Spinal cord (tissue), 10 donors: ENCODE results near the gene ACAP2. TPM values are rescaled to one million over a fixed set of nuclear protein-coding genes. Genes with fewer than 3 reads are reported as not detected.

Experiments
- DNase-seq, 6 donors: peaks; one replicate each; pipeline versions ENCODE4 v3.0.0 to v3.0.0-alpha.2; 2013 to 2015; ENCODE audit warnings: low spot score in 6 of 6, low read depth in 4 of 6
- H3K27ac ChIP-seq: one replicate; pipeline ENCODE4 v1.5.1; 2013; ENCODE audit warnings: low read depth, low read length, control low read depth
- H3K27me3 ChIP-seq: one replicate; pipeline ENCODE4 v1.6.1; 2013; ENCODE audit warnings: low read length; ENCODE audit not compliant: control insufficient read depth, insufficient read depth
- H3K36me3 ChIP-seq: one replicate; pipeline ENCODE4 v1.6.1; 2013; ENCODE audit warnings: low read length; ENCODE audit not compliant: control insufficient read depth, insufficient read depth
- H3K4me1 ChIP-seq: one replicate; pipeline ENCODE4 v1.6.1; 2013; ENCODE audit warnings: low read length; ENCODE audit not compliant: control insufficient read depth, insufficient read depth
- H3K4me3 ChIP-seq: one replicate; pipeline ENCODE4 v1.5.1; 2013; ENCODE audit warnings: low read depth, low read length, control low read depth
- H3K9me3 ChIP-seq: one replicate; pipeline ENCODE4 v1.6.1; 2013; ENCODE audit warnings: low read length; ENCODE audit not compliant: control insufficient read depth, insufficient read depth
- WGBS: methylation state at CpG from one replicate; pipeline ENCODE4 v1.1.5; 2013; ENCODE audit warnings: missing lambda C conversion rate; ENCODE audit not compliant: insufficient coverage; 5-methylcytosine and 5-hydroxymethylcytosine counted together
- polyA plus RNA-seq, 2 donors: library from polyadenylated mRNA; unstranded; fragments of 120-200 nt; gene quantifications; one replicate each; pipeline ENCODE4 v1.2.1, GENCODE V29; 2013; ENCODE audit not compliant: insufficient read length in 2 of 2
- total RNA-seq, 2 donors: library from RNA; depleted of rRNA in 1 of 2; stranded (reverse); fragments of 120-200 nt in 1 of 2; fragments of >200 nt in 1 of 2; gene quantifications; one replicate each; pipeline versions ENCODE4 v1.2.3 to v1.2.4, GENCODE V29; 2013 to 2014
- donor health status: healthy.

ACAP2 gene
- total and polyA plus RNA-seq, 4 donors: 34.5 to 197 (median 57.2) TPM

- Histone ChIP-seq H3K4me1 (peaks cover 69% of the 10 kb centered on the region), H3K9me3 (no peaks in the 10 kb centered on the region), H3K27me3 (no peaks in the 10 kb centered on the region), H3K4me3 (no peak overlapping the region), H3K36me3 (peaks cover 25% of the 10 kb centered on the region), H3K27ac (peak overlapping the region; percentile 88)
- no peak for DNase-seq
- WGBS: 55% methylated on average over 7 of the region's 10 CpGs
Measured at GRCh38 chr3:195253923-195254432, 188.8 kb downstream of the ACAP2 start.

GRCh38 chr3:195251336-195252065 is 191.3 kb downstream of the ACAP2 start:
- Histone ChIP-seq H3K4me3 (no peak overlapping the region), H3K9me3 (no peaks in the 10 kb centered on the region), H3K4me1 (peaks cover 54% of the 10 kb centered on the region), H3K27me3 (no peaks in the 10 kb centered on the region), H3K27ac (peak overlapping the region; percentile 57), H3K36me3 (peaks cover 31% of the 10 kb centered on the region)
- DNase-seq: no peak
- WGBS: 88% methylated on average over 13 of the region's 14 CpGs

- H3K9me3 ChIP-seq: no peaks in the 10 kb centered on the region
- H3K4me1 ChIP-seq: peaks cover 51% of the 10 kb centered on the region
- no peaks in the 10 kb centered on the region for H3K27me3 ChIP-seq
- WGBS: 55% methylated on average over 11 of the region's 14 CpGs
- peak overlapping the region; percentile 57 for H3K27ac ChIP-seq
- H3K36me3 ChIP-seq: peaks cover 27% of the 10 kb centered on the region
- H3K4me3 ChIP-seq: no peak overlapping the region
- peak in 2 of 6 donors; percentile 67 to 74 for DNase-seq
Measured at GRCh38 chr3:195250473-195251251, 192.2 kb downstream of the ACAP2 start.

GRCh38 chr3:195249858-195250464 is 192.9 kb downstream of the ACAP2 start:
- DNase-seq: no peak
- WGBS: 79% methylated on average over 8 of the region's 11 CpGs
- Histone ChIP-seq H3K27me3 (no peaks in the 10 kb centered on the region), H3K36me3 (peaks cover 27% of the 10 kb centered on the region), H3K9me3 (no peaks in the 10 kb centered on the region), H3K4me3 (no peak overlapping the region), H3K27ac (no peak overlapping the region), H3K4me1 (peaks cover 44% of the 10 kb centered on the region)

GRCh38 chr3:195249057-195249770 is 193.6 kb downstream of the ACAP2 start:
- Histone ChIP-seq H3K4me3 (no peak overlapping the region), H3K4me1 (peaks cover 38% of the 10 kb centered on the region), H3K9me3 (no peaks in the 10 kb centered on the region), H3K27me3 (no peaks in the 10 kb centered on the region), H3K36me3 (peaks cover 23% of the 10 kb centered on the region), H3K27ac (no peak overlapping the region)
- WGBS: 92% methylated on average over 20 of the region's 21 CpGs
- no peak for DNase-seq

- peaks cover 28% of the 10 kb centered on the region for H3K4me1 ChIP-seq
- no peak overlapping the region for H3K4me3 ChIP-seq
- no peak overlapping the region for H3K27ac ChIP-seq
- no peak for DNase-seq
- H3K9me3 ChIP-seq: no peaks in the 10 kb centered on the region
- 90% methylated on average over 2 of the region's 8 CpGs for WGBS
- peaks cover 20% of the 10 kb centered on the region for H3K36me3 ChIP-seq
- H3K27me3 ChIP-seq: no peaks in the 10 kb centered on the region
Measured at GRCh38 chr3:195248281-195248680, 194.5 kb downstream of the ACAP2 start.

GRCh38 chr3:195247863-195248189 is 195.0 kb downstream of the ACAP2 start:
- Histone ChIP-seq H3K27me3 (no peaks in the 10 kb centered on the region), H3K4me1 (peaks cover 24% of the 10 kb centered on the region), H3K36me3 (peaks cover 20% of the 10 kb centered on the region), H3K27ac (no peak overlapping the region), H3K4me3 (no peak overlapping the region), H3K9me3 (no peaks in the 10 kb centered on the region)
- DNase-seq: no peak
- WGBS: no CpG with 5 or more reads among the region's 8 CpGs

GRCh38 chr3:195247086-195247862 is 195.5 kb downstream of the ACAP2 start:
- no peak overlapping the region for H3K27ac ChIP-seq
- WGBS: 90% methylated on average over 19 of the region's 24 CpGs
- DNase-seq: no peak
- no peak overlapping the region for H3K4me3 ChIP-seq
- H3K4me1 ChIP-seq: peaks cover 21% of the 10 kb centered on the region
- H3K9me3 ChIP-seq: no peaks in the 10 kb centered on the region
- H3K27me3 ChIP-seq: no peaks in the 10 kb centered on the region
- H3K36me3 ChIP-seq: peaks cover 20% of the 10 kb centered on the region

- DNase-seq: peak in 2 of 6 donors; percentile 31 to 75
- H3K36me3 ChIP-seq: peaks cover 20% of the 10 kb centered on the region
- no peak overlapping the region for H3K4me3 ChIP-seq
- no peaks in the 10 kb centered on the region for H3K27me3 ChIP-seq
- WGBS: 57% methylated on average over 8 of the region's 9 CpGs
- H3K4me1 ChIP-seq: peaks cover 21% of the 10 kb centered on the region
- no peaks in the 10 kb centered on the region for H3K9me3 ChIP-seq
- H3K27ac ChIP-seq: no peak overlapping the region
Measured at GRCh38 chr3:195246581-195246995, 196.2 kb downstream of the ACAP2 start.
